Stimulated activated CD8-positive, alpha-beta memory T cell treated with anti-CD3 and anti-CD28 coated beads, Interleukin-12 subunit alpha, Interleukin-12 subunit beta, amount 100 ng/mL, for 1 hour (primary cell): ENCODE measurements around the gene CDKN1B.
"Not testable (repeated sequence)": the region's sequence is repeated elsewhere in the genome, so short reads cannot be mapped to it uniquely, and the experiment has no call there.

Experiments
- DNase-seq: peaks from one replicate; pipeline ENCODE4 v3.0.0-alpha.2; 2020; ENCODE audit warnings: low read depth

CDKN1B gene

GRCh38 chr12:12724421-12725085 is 7.4 kb downstream of the CDKN1B start:
- DNase-seq, result no peak

- DNase-seq, result peak; percentile 85
Observed at GRCh38 chr12:12725086-12725955, 8.2 kb downstream of the CDKN1B start.

- no peak for DNase-seq
Observed at GRCh38 chr12:12725956-12726554, 8.9 kb downstream of the CDKN1B start.

GRCh38 chr12:12726555-12727093 is 9.5 kb downstream of the CDKN1B start:
- DNase-seq, result no peak

GRCh38 chr12:12731178-12731577 is 14.0 kb downstream of the CDKN1B start:
- no peak for DNase-seq

- no peak for DNase-seq
Observed at GRCh38 chr12:12731785-12732184, 14.6 kb downstream of the CDKN1B start.

GRCh38 chr12:12733118-12733517 is 15.9 kb downstream of the CDKN1B start:
- DNase-seq, result no peak

GRCh38 chr12:12734054-12734453 is 16.9 kb downstream of the CDKN1B start:
- DNase-seq, result no peak

- no peak for DNase-seq
Observed at GRCh38 chr12:12734561-12735071, 17.4 kb downstream of the CDKN1B start.

- DNase-seq, result no peak
Observed at GRCh38 chr12:12735301-12735700, 18.1 kb downstream of the CDKN1B start.

- DNase-seq, result no peak
Observed at GRCh38 chr12:12736759-12737676, 19.9 kb downstream of the CDKN1B start.

- not testable (repeated sequence) for DNase-seq
Observed at GRCh38 chr12:12738152-12738551, 21.0 kb downstream of the CDKN1B start.

- no peak for DNase-seq
Observed at GRCh38 chr12:12741660-12742059, 24.5 kb downstream of the CDKN1B start.

GRCh38 chr12:12744546-12745305 is 27.6 kb downstream of the CDKN1B start:
- DNase-seq, result no peak

GRCh38 chr12:12745576-12746211 is 28.5 kb downstream of the CDKN1B start:
- no peak for DNase-seq

- DNase-seq, result no peak
Observed at GRCh38 chr12:12747278-12747677, 30.1 kb downstream of the CDKN1B start.

- DNase-seq, result no peak
Observed at GRCh38 chr12:12748044-12748443, 30.9 kb downstream of the CDKN1B start.

GRCh38 chr12:12749433-12749832 is 32.3 kb downstream of the CDKN1B start:
- DNase-seq, result no peak

- no peak for DNase-seq
Observed at GRCh38 chr12:12755923-12756322, 38.8 kb downstream of the CDKN1B start.

- no peak for DNase-seq
Observed at GRCh38 chr12:12757121-12757520, 40.0 kb downstream of the CDKN1B start.
